SK-N-SH (cell line): ENCODE measurements around the gene VIL1. TPM values are rescaled to one million over a fixed set of nuclear protein-coding genes. Genes with fewer than 3 reads are reported as not detected.

Source experiments
- CTCF ChIA-PET: fragments of 300-600, 350-600 bp; formaldehyde crosslinking; extraction: SDS; loops from one replicate; lab custom pipeline; 2021; lab: Yijun Ruan, JAX
- POLR2A ChIA-PET: fragments of 350-600 bp; sonication (Branson Sonifier 250); formaldehyde crosslinking; extraction: SDS; loops from one replicate; lab custom pipeline; 2020; ENCODE audit warnings: antibody characterized with exemption, inconsistent platforms; lab: Yijun Ruan, JAX
- DNase-seq: peaks from one replicate; pipeline ENCODE4 v3.0.0; 2012
- H2AFZ ChIP-seq: fragments of 200-600 bp; sonication (generic); 2 replicates; pipeline ENCODE4 v1.8.1; 2016; ENCODE audit warnings: antibody characterized with exemption, mild to moderate bottlenecking, low read depth
- H3F3A ChIP-seq: fragments of 200-600 bp; sonication (generic); replicated peaks from 2 replicates; pipeline ENCODE3; 2016; ENCODE audit warnings: antibody characterized with exemption, mild to moderate bottlenecking; ENCODE audit not compliant: insufficient read depth
- H3K27ac ChIP-seq, 2 experiments: fragments of 200-500 bp in 1 of 2; fragments of 200-600 bp in 1 of 2; sonication (Bioruptor generic) in 1 of 2; sonication (generic), shearing (Covaris generic) in 1 of 2; 2 replicates each; pipeline versions ENCODE4 v1.5.1 to v1.6.1; 2014 to 2016; ENCODE audit warnings: low read depth in 2 of 2, inconsistent platforms in 1 of 2, low read length in 1 of 2, mild to moderate bottlenecking in 1 of 2, mixed read lengths in 1 of 2
- H3K27me3 ChIP-seq: fragments of 200-600 bp; sonication (generic), shearing (Covaris generic); 2 replicates; pipeline ENCODE4 v1.6.1; 2016; ENCODE audit warnings: mixed run types; ENCODE audit not compliant: insufficient read depth
- H3K36me3 ChIP-seq, 2 experiments: fragments of 200-500 bp in 1 of 2; fragments of 200-600 bp in 1 of 2; sonication (Bioruptor generic) in 1 of 2; sonication (generic) in 1 of 2; replicated peaks in 1 of 2; 2 replicates each; pipeline versions ENCODE3 to v1.5.1; 2014 to 2016; ENCODE audit warnings: low read length in 1 of 2, mild to moderate bottlenecking in 1 of 2; ENCODE audit not compliant: insufficient read depth in 2 of 2, control insufficient read depth in 1 of 2
- H3K4me1 ChIP-seq, 2 experiments: fragments of 200-500 bp in 1 of 2; fragments of 200-600 bp in 1 of 2; sonication (Bioruptor generic) in 1 of 2; sonication (generic), shearing (Covaris generic) in 1 of 2; 2 replicates each; pipeline versions ENCODE4 v1.5.1 to v1.6.1; 2014 to 2016; ENCODE audit warnings: low read depth in 1 of 2, low read length in 1 of 2, mixed run types in 1 of 2; ENCODE audit not compliant: insufficient read depth in 2 of 2, control insufficient read depth in 1 of 2
- H3K4me2 ChIP-seq: fragments of 200-600 bp; sonication (generic), shearing (Covaris generic); 2 replicates; pipeline ENCODE4 v1.6.1; 2017; ENCODE audit warnings: mixed run types
- H3K4me3 ChIP-seq, 2 experiments: fragments of 200-500 bp in 1 of 2; fragments of 200-600 bp in 1 of 2; sonication (Bioruptor generic) in 1 of 2; sonication (generic), shearing (Covaris generic) in 1 of 2; 2 replicates each; pipeline versions ENCODE4 v1.5.1 to v1.8.1; 2014 to 2016; ENCODE audit warnings: low read depth in 2 of 2, inconsistent platforms in 1 of 2, low read length in 1 of 2, mild to moderate bottlenecking in 1 of 2, mixed read lengths in 1 of 2, moderate library complexity in 1 of 2
- H3K79me2 ChIP-seq: fragments of 200-600 bp; sonication (generic); 2 replicates; pipeline ENCODE4 v1.8.1; 2017; ENCODE audit warnings: mild to moderate bottlenecking; ENCODE audit not compliant: insufficient read depth
- H3K9ac ChIP-seq: fragments of 200-600 bp; sonication (generic); 2 replicates; pipeline ENCODE4 v1.6.1; 2017; ENCODE audit warnings: mixed run types
- H3K9me2 ChIP-seq: fragments of 200-600 bp; sonication (generic); 2 replicates; pipeline ENCODE4 v1.6.1; 2017; ENCODE audit warnings: mixed run types
- H3K9me3 ChIP-seq: fragments of 200-600 bp; sonication (generic); 2 replicates; pipeline ENCODE4 v1.6.1; 2017; ENCODE audit warnings: mixed run types, mild to moderate bottlenecking, moderate library complexity
- H4K20me1 ChIP-seq: fragments of 200-600 bp; sonication (generic); 2 replicates; pipeline ENCODE4 v1.6.1; 2017; ENCODE audit warnings: mild to moderate bottlenecking, mixed run types; ENCODE audit not compliant: insufficient read depth
- CHD2 ChIP-seq: fragments of 150-350 bp; IDR thresholded peaks from 2 replicates; pipeline ENCODE4 v1.6.1; 2018; ENCODE audit warnings: low read length; ENCODE audit not compliant: partially characterized antibody
- FOSL2 ChIP-seq: IDR thresholded peaks from 2 replicates; pipeline ENCODE4 v1.4.0; 2012; ENCODE audit warnings: low read depth, mild to moderate bottlenecking, moderate library complexity, borderline replicate concordance
- FOXM1 ChIP-seq: IDR thresholded peaks from 2 replicates; pipeline ENCODE4 v1.4.0; 2012; ENCODE audit warnings: low read depth, mild to moderate bottlenecking
- MEF2A ChIP-seq: IDR thresholded peaks from 2 replicates; pipeline ENCODE4 v1.4.0; 2012; ENCODE audit warnings: low read depth, borderline replicate concordance
- MXI1 ChIP-seq: IDR thresholded peaks from 2 replicates; pipeline ENCODE4 v1.6.1; 2012; ENCODE audit warnings: mild to moderate bottlenecking, low read depth, low read length, improper control_type of control experiment
- NRF1 ChIP-seq: IDR thresholded peaks from 2 replicates; pipeline ENCODE4 v1.6.1; 2012; ENCODE audit warnings: low read depth, mild to moderate bottlenecking, low read length
- RAD21 ChIP-seq: IDR thresholded peaks from 2 replicates; pipeline ENCODE4 v1.6.1; 2012; ENCODE audit warnings: mild to moderate bottlenecking, low read length
- RFX5 ChIP-seq: IDR thresholded peaks from 2 replicates; pipeline ENCODE4 v1.6.1; 2012; ENCODE audit warnings: mild to moderate bottlenecking, improper control_type of control experiment, low read length
- SIN3A ChIP-seq: IDR thresholded peaks from 2 replicates; pipeline ENCODE4 v1.6.1; 2012; ENCODE audit warnings: low read depth, mild to moderate bottlenecking, low read length, moderate library complexity, borderline replicate concordance
- SMC3 ChIP-seq: IDR thresholded peaks from 2 replicates; pipeline ENCODE4 v1.6.1; 2012; ENCODE audit warnings: low read depth, low read length, improper control_type of control experiment
- TAF1 ChIP-seq: IDR thresholded peaks from 2 replicates; pipeline ENCODE4 v1.6.1; 2012; ENCODE audit warnings: low read depth, mild to moderate bottlenecking, low read length, moderate library complexity, borderline replicate concordance
- USF1 ChIP-seq: IDR thresholded peaks from 2 replicates; pipeline ENCODE4 v1.4.0; 2012; ENCODE audit warnings: low read depth, borderline replicate concordance
- ZBTB33 ChIP-seq: IDR thresholded peaks from 2 replicates; pipeline ENCODE4 v1.4.0; 2012; ENCODE audit warnings: low read depth, borderline replicate concordance
- WGBS: methylation state at CpG from one replicate; pipeline ENCODE4 v1.1.6; 2017; ENCODE audit warnings: low lambda C conversion rate; 5-methylcytosine and 5-hydroxymethylcytosine counted together
- polyA plus RNA-seq, 3 experiments: library from polyadenylated mRNA; depleted of rRNA; stranded (reverse); fragments of >200 nt; gene quantifications; 2 replicates each; pipeline ENCODE4 v1.2.3, GENCODE V29; 2012

The VIL1 gene
- polyA plus RNA-seq, 1 of the 3 experiments (the other 2 are of a cell fraction): under 0.01 TPM

- POLR2A ChIA-PET: no interaction called here
Measured at GRCh38 chr2:218479595-218479994, 60.7 kb downstream of the VIL1 start.

GRCh38 chr2:218482651-218483050, 63.7 kb downstream of the VIL1 start:
- Histone ChIP-seq H3K79me2 (no peaks in the 10 kb centered on the region), H4K20me1 (no peaks in the 10 kb centered on the region), H3K4me2 (no peak overlapping the region), H3K9ac (no peak overlapping the region), H3K9me3 (no peaks in the 10 kb centered on the region), H3K9me2 (no peaks in the 10 kb centered on the region), H3K4me1 (no peaks in the 10 kb centered on the region), H3K36me3 (peaks cover 35 to 46% of the 10 kb centered on the region in 2 experiments), H3K27me3 (no peaks in the 10 kb centered on the region), H3F3A (peaks cover 12% of the 10 kb centered on the region), H2AFZ (no peak overlapping the region), H3K27ac (no peak overlapping the region), H3K4me3 (no peak overlapping the region)
- no peak for DNase-seq
- 78% methylated on average over 1 of the region's 1 CpG for WGBS
- POLR2A ChIA-PET: no interaction called here
- TF ChIP-seq MEF2A (no peak), RFX5 (no peak), MXI1 (no peak), SMC3 (no peak), CHD2 (no peak), TAF1 (no peak)
- CTCF ChIA-PET: interaction anchor here (1.7 kb wide), 1 partner anchor 82 kb away, joined by 3 read pairs; no protein-coding TSS in a partner anchor

More at GRCh38 chr2:218479595-218479994, 60.7 kb downstream of the VIL1 start:
- H3K79me2 ChIP-seq: no peaks in the 10 kb centered on the region
- H3F3A ChIP-seq: peaks cover 6% of the 10 kb centered on the region
- no peak overlapping the region for H3K9ac ChIP-seq
- DNase-seq: no peak
- WGBS: 98% methylated on average over 2 of the region's 2 CpGs
- H3K36me3 ChIP-seq: peaks cover 35 to 47% of the 10 kb centered on the region in 2 experiments
- H3K4me2 ChIP-seq: no peak overlapping the region
- no peaks in the 10 kb centered on the region; a peak in 1 of 4 replicates for H3K4me1 ChIP-seq
- TF ChIP-seq CHD2: no peak
- no peak for TF ChIP-seq FOSL2
- TF ChIP-seq SIN3A: no peak
- TF ChIP-seq USF1: no peak
- TF ChIP-seq FOXM1: no peak
- H4K20me1 ChIP-seq: no peaks in the 10 kb centered on the region
- no peak overlapping the region for H2AFZ ChIP-seq
- H3K27ac ChIP-seq: no peak overlapping the region
- H3K9me2 ChIP-seq: no peaks in the 10 kb centered on the region
- no peaks in the 10 kb centered on the region for H3K9me3 ChIP-seq
- H3K27me3 ChIP-seq: no peaks in the 10 kb centered on the region
- no peak overlapping the region for H3K4me3 ChIP-seq
- CTCF ChIA-PET: interaction anchor here (1.1 to 2.8 kb wide), 2 partner anchors 14 to 169 kb away, joined by 3 to 10 read pairs; no protein-coding TSS in a partner anchor

GRCh38 chr2:218485986-218486667, 67.2 kb downstream of the VIL1 start:
- no peak for DNase-seq
- Histone ChIP-seq H3K4me1 (no peaks in the 10 kb centered on the region), H2AFZ (no peak overlapping the region), H3K9ac (no peak overlapping the region)
- TF ChIP-seq RAD21 (no peak), RFX5 (no peak), NRF1 (no peak), MXI1 (no peak), ZBTB33 (no peak), USF1 (no peak)
- TF ChIP-seq, all 33 proteins: peak for 0
- Histone ChIP-seq H3K27me3 (no peaks in the 10 kb centered on the region), H3K36me3 (peaks cover 23 to 50% of the 10 kb centered on the region in 2 experiments), H3K27ac (no peak overlapping the region), H3K4me3 (no peak overlapping the region), H3K9me3 (no peaks in the 10 kb centered on the region), H3K79me2 (no peaks in the 10 kb centered on the region), H3K9me2 (no peaks in the 10 kb centered on the region), H4K20me1 (no peaks in the 10 kb centered on the region), H3F3A (peaks cover 6% of the 10 kb centered on the region), H3K4me2 (no peak overlapping the region)
- POLR2A ChIA-PET: no interaction called here
- CTCF ChIA-PET: no interaction called here
- WGBS: 86% methylated on average over 5 of the region's 7 CpGs
